IPS-NIHi11 (cell line): ENCODE data around the gene CHN1.

Source experiments
- DNase-seq: peaks from one replicate; pipeline ENCODE4 v3.0.0; 2012; ENCODE audit warnings: mixed read lengths, low spot score

Gene CHN1

DNA sequence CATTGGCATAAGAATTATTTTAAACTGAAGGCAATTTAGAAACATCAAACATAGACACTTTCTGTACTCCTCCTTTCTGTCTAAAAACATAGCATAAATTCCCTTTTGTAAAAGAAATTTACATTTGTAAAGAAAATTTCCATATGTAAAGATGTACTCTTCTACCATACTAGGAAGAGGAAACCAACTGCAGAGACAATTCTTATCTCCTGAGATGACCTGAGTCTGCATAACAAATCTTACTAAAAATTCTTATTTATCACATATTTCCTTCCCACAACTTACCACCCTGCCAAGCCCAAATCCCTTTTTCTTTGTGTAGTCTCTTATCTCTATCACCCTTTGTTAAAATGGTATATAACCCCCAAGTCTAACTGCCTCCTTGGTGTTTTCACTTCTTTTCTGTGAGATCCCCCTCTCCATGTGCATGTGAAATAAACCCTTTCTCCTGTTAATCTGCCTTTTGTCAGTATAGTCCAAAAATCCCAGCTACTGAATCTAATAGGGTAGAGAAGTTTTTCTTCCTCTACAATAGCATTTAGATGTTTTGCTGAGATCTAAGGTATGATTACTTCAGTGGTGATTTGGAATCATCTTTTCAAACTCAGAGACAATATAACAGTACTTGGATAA, 81.0 kb downstream of the CHN1 start:
- DNase-seq, result peak; percentile 35

DNA sequence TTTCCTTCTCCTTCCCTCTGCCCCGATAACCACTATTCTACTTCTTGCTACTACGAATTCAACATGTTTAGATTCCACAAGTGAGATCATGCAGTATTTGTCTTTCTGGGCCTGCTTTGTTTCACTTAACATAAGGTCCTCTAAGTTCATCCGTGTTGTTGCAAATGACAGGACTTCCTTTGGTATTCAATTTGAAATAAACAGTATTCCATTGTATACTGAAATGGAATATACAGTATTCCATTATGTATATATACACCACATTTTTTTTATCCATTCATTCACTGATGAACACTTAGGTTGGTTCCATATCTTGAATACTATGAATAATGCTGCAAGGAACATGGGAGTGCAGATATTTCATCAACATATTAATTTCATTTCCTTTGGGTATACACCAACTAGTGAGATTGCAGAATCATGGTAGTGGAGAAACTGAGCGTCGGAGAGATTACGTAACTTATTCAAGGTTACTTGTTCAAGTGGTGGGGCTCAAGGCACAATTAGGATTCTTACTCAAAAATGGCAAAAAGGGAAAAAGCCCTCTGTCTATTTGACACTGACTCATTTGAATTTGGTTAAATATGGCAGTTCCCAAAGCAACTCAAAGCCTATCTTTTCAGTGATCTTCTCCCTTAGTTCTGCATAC, 85.1 kb downstream of the CHN1 start:
- DNase-seq, result no peak

- no peak for DNase-seq
These were observed 86.2 kb downstream of the CHN1 start for GRCh38 chr2:174918886-174919526.

DNA sequence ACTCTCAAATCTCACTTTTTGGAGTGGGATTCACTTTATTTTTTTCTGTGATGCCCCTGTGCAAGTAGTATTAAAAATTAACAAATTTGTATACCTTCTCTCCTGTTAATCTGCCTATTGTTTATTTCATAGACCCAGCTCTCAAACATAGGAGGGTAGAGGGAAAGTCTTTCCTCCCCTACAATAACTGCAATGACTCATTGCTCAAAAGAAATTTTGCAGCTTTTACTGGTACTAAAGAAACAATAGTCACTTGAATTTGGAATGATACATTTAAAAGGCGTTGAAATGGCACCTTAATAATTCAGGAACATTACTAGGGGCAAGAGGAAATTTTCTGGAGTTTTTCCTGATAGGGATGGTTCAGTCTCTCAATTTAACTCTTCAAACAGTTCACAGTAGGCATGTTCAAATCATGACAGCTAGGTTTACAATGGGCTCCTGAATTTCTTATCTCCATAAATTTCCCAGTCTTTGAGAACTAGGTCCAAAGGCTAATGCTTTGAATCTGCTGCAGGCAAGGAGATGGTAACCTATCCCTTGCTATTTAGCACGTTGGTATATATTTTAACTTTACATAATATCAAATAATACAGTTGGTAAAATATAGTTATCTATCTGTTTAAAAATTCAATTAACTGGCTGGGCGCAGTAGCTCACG, 88.8 kb downstream of the CHN1 start:
- DNase-seq, result no peak

- DNase-seq, result no peak
These were observed 90.1 kb downstream of the CHN1 start for GRCh38 chr2:174914853-174915760.

- DNase-seq, result no peak
These were observed 96.9 kb downstream of the CHN1 start for GRCh38 chr2:174908284-174908683.

- no peak for DNase-seq
These were observed 102.0 kb downstream of the CHN1 start for GRCh38 chr2:174903264-174903556.

DNA sequence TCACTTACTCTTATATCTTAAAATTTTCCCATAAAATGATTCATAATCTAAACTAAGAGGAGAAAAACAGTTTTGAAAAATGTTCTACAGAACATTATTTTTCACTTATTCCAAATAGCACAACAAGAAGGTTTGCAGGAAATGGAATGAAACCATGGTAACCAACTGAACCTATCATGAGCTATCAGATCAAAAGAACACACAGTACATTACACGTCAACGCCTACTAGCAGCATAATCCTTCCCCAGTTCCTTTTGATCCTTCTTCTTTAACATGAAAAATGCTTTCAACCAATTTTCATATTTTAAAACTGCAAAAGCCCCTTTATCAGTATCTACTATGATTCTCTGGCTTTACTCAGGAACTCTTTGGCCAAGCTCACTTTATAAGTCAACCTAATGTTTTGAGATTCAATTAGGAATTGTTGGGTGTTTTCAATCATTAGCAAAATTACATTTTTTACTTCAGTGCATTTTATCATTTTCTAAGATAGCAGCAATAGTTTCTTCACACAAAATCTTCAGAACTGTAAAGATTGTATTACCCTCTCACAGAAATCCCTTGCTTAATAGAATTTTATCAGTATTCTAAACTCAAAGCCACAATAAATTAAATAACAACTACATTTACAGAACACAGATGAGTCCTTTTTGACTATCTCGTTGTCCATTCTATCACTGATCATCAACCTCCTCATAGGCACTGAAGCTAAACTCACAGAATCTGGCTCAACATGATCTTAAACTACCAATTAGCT, 102.5 kb downstream of the CHN1 start:
- no peak for DNase-seq

- DNase-seq, result no peak
These were observed 104.1 kb downstream of the CHN1 start for GRCh38 chr2:174901075-174901474.

DNA sequence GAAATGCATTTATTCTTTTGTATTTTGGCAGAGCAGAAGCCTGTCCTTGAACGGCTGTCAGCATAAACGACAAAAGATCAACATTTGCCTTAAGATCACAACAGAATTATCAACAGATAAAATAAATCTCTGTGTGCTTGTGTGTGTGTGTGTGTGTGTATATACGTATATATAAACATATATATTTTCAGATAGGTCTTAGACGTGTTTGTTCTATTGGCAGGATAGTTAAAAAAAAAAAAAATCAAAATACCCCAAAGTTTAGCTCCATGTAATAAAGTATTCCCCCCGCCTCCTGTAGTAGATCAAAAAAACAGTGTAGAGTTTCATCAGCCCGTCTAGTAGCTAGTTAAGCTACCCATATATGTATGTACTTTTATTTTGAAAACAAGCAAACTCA, 107.9 kb downstream of the CHN1 start:
- no peak for DNase-seq

GRCh38 chr2:174893018-174893417, 112.2 kb downstream of the CHN1 start:
- no peak for DNase-seq

GRCh38 chr2:174892546-174892945, 112.6 kb downstream of the CHN1 start:
- DNase-seq, result no peak

GRCh38 chr2:174888646-174889271, 116.4 kb downstream of the CHN1 start:
- no peak for DNase-seq

DNA sequence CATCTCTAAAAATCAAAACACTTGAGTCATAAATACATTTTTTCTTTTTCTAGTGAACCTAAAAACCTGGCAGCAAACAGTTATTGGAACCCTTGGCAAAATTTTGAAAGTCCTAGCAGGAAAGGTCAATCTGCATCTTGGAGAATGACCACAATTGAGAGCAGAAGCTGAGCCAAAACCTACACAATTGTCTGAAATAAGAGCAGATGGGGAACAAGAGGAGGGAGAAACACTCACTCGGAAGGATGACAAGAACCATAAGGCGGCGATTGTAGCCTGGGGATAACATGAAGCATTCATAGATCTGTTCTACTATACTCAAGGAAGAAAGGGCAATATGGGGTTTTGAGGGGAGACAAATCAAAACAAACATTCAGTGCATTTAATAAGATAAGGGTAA, 117.0 kb downstream of the CHN1 start:
- no peak for DNase-seq

DNA sequence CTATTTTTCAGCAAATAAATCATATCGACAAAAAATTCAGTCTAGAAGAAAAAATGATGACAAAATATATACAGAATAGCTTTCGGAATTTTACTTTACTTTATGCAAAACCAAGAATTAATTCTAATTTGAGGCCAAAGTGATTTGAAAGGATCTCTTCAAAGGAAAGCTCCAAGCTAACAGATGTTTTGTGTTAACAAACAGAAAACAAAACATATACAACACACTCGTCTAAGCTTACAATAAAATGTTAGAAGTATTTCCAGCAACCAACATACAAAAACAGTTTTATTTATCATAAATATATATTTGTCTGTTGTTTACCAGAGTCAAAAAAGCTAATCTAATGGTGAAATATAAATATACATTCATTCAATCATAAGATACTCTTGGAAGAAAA, 122.8 kb downstream of the CHN1 start:
- DNase-seq, result no peak

DNA sequence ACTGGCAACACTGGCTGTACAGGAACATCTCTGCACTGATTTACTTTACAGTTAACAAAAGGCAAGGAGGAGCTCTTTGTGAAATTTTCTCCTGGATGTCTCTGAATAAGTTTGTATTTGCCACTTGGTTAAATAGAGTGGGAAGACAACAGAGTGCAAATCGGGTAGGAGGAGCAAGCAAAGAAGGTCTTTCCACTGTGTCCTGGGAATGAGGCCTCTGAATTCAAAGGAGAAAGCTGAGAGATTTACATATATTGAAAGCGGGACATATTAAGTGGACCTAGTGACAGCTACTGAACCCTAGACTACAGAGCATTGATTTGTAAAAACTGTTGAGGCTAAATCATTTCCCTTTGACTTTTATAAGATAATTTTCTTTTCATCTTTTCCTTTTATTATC, 123.5 kb downstream of the CHN1 start:
- no peak for DNase-seq

- peak; percentile 18 for DNase-seq
These were observed 126.5 kb downstream of the CHN1 start for GRCh38 chr2:174878537-174879147.

DNA sequence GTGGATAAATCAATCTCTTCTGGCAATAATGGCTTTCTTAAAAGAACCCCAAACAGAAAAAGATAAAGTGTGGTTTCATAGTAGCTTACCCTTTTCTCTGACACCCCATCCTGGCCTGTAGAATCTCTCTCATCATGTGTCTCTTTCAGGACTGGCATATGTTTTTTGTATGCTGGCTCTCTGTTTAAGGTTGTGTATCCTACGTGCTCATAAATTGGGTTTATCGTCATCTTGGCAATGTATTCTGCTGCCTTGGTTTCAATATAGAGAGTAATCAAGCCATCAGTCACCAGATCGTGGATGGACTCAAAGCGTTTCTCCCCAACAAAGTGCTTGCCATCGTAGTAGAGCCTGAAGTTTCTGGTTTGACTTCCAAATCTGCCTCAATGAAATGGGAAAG, 127.4 kb downstream of the CHN1 start:
- no peak for DNase-seq

DNA sequence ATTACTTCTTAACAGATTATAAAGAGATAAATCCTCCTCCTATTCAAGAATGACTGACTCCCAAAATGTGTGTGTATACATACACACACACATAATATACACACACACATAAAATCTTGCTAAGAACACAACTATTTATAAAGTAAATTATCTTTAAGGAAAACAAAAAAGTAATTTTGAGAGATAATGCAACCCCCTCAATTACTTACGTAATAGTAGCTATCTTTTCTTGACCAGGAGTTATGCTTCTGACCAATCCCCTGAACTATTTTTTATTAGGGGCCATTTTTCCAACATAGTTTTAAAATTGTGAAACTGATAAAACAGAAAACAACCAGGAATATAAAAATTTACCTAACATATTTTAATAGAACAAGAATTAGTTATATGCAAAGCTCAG, 127.9 kb downstream of the CHN1 start:
- DNase-seq, result no peak

GRCh38 chr2:174874085-174874484, 131.1 kb downstream of the CHN1 start:
- no peak for DNase-seq

GRCh38 chr2:174873471-174873870, 131.7 kb downstream of the CHN1 start:
- DNase-seq, result no peak
